Activated naive CD4-positive, alpha-beta T cell treated with anti-CD3 and anti-CD28 coated beads for 36 hours (primary cell): ENCODE data around the gene NEURL1. TPM values are rescaled to one million over a fixed set of nuclear protein-coding genes. Genes with fewer than 3 reads are reported as not detected.
"Not testable (repeated sequence)": the region's sequence is repeated elsewhere in the genome, so short reads cannot be mapped to it uniquely, and the experiment has no call there.

Source experiments
- CTCF ChIA-PET: fragments of 350-600 bp; sonication (Branson Sonifier 250); formaldehyde crosslinking; loops from one replicate; lab custom pipeline; 2021; ENCODE audit warnings: antibody characterized with exemption; lab: Charles Lee
- DNase-seq: peaks from one replicate; pipeline ENCODE4 v3.0.0-alpha.2; 2020
- H3K27ac Mint-ChIP-seq: one replicate; pipeline ENCODE4 v1.8.0; 2021; ENCODE audit warnings: mild to moderate bottlenecking, mixed read lengths
- H3K27me3 Mint-ChIP-seq: one replicate; pipeline ENCODE4 v1.8.0; 2021; ENCODE audit warnings: low read depth, mixed read lengths
- H3K36me3 Mint-ChIP-seq: one replicate; pipeline ENCODE4 v1.8.0; 2021; ENCODE audit warnings: low read depth, mixed read lengths
- H3K4me1 Mint-ChIP-seq: one replicate; pipeline ENCODE4 v1.8.0; 2021; ENCODE audit warnings: low read depth, mixed read lengths
- H3K4me3 Mint-ChIP-seq: one replicate; pipeline ENCODE4 v1.8.0; 2021; ENCODE audit warnings: mild to moderate bottlenecking, moderate library complexity, mixed read lengths
- H3K9me3 Mint-ChIP-seq: one replicate; pipeline ENCODE4 v1.8.0; 2021; ENCODE audit warnings: mixed read lengths
- intact Hi-C: fragments of 100-400 bp; cut with micrococcal nuclease; formaldehyde crosslinking; loops from one replicate; pipeline ENCODE4 v1.15.1; 2023
- total RNA-seq, 2 experiments: library from RNA; stranded (reverse); gene quantifications; one replicate each; pipeline ENCODE4 v1.2.3, GENCODE V29; 2021

Gene NEURL1
- total RNA-seq, 2 experiments from 2014 or later: 1.3 to 1.6 TPM

DNA sequence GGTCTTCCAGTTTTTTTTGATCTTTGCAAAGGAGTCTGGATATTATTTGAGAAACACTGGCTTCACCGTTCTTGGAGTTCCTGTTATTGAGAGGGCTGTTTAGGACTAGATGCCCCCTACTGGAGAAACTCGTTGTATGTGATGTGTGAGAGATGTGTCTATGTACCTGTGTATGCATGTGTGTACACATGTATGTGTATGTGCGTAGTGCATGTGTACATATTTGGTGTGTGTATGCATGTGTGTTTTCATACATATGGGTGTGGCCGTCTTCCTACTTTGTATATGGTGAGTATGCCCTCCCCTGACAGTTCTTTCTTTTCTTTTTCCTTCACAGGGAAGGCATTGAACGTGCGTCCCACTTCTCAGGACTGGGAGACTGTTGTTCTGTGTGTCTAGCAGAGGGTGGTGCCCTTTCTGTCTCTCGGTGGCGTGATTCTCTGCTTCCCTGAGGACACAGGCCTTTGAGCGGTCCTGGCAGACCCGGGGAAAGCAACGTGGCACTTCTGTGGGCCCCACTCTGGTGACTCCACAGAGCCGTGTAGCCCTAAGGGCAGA, 11.5 kb upstream of the NEURL1 start:
- H3K36me3 Mint-ChIP-seq: no peaks in the 10 kb centered on the region
- H3K4me1 Mint-ChIP-seq: no peaks in the 10 kb centered on the region
- CTCF ChIA-PET: interaction anchor here (0.8 to 1.9 kb wide), 4 partner anchors 11 to 80 kb away, joined by 4 to 10 read pairs (median 4); no protein-coding TSS in a partner anchor
- H3K9me3 Mint-ChIP-seq: no peaks in the 10 kb centered on the region
- no peaks in the 10 kb centered on the region for H3K27me3 Mint-ChIP-seq
- H3K4me3 Mint-ChIP-seq: no peak overlapping the region
- no peak overlapping the region for H3K27ac Mint-ChIP-seq
- peak; percentile 41 for DNase-seq
- intact Hi-C loops: loop anchor here (1.0 to 10.0 kb wide), 4 partner anchors 30 to 647 kb away; partner anchors contain the start of genes CALHM2, CYP17A1 and RPEL1

DNA sequence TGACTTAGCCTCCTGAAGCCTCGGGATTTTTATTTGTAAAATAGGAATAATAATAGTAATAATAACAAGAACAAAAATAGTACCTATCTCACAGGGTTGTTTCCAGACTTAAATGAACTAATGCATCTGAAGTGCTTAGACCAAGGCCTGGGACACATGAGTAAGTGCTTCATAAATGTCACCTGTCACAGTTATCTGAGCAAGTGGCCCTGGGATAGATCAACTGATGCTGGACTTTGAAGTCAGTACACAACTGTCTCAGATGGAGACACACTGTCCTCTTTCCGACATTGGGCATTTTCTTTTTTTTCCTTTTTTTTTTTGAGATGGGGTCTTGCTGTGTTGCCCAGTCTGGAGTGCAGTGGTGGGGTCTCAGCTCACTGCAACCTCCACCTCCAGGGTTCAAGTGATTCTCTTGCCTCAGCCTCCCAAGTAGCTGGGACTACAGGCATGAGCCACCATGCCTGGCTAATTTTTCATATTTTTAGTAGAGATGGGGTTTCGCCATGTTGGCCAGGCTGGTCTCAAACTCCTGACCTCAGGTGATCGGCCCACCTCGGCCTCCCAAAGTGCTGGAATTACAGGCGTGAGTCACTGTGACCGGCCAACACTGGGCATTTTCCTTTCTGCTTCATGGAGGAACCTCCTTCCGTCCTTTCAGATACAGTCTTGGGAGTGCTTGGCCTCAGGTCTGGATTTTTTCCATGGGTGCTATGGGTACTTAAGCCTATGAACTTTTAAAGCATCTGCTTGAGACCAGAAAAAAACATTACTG, 6.7 kb upstream of the NEURL1 start:
- H3K9me3 Mint-ChIP-seq, DNase-seq, H3K4me3 Mint-ChIP-seq, H3K27me3 Mint-ChIP-seq, H3K36me3 Mint-ChIP-seq, H3K4me1 Mint-ChIP-seq, H3K27ac Mint-ChIP-seq: not testable (repeated sequence)
- CTCF ChIA-PET: interaction anchor here (1.0 to 2.5 kb wide), 7 partner anchors 12 to 153 kb away, joined by 3 to 15 read pairs (median 6); no protein-coding TSS in a partner anchor
- intact Hi-C loops: loop anchor here (10.0 kb wide), 2 partner anchors 242 to 652 kb away; partner anchors contain the start of genes CYP17A1 and RPEL1

DNA sequence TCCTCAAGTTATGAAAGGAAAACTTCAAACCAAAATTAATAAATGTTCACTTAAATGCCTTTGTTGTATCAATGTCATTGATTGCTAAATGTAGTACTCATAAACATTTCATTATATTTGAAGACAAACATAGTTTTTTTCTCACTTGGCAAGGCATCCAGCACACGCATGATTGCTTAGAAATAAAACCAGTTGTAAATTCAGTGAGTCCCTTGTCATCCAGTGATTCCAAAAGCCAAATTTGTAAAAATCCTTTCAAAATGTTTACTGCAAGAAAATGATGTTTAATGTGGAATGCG, 6.1 kb upstream of the NEURL1 start:
- no peaks in the 10 kb centered on the region for H3K9me3 Mint-ChIP-seq
- no peak for DNase-seq
- H3K36me3 Mint-ChIP-seq: no peaks in the 10 kb centered on the region
- H3K4me3 Mint-ChIP-seq: no peak overlapping the region
- no peak overlapping the region for H3K27ac Mint-ChIP-seq
- CTCF ChIA-PET: interaction anchor here (0.6 to 2.0 kb wide), 2 partner anchors 10 to 154 kb away, joined by 3 to 6 read pairs; no protein-coding TSS in a partner anchor
- H3K27me3 Mint-ChIP-seq: peaks cover 5% of the 10 kb centered on the region
- peaks cover 9% of the 10 kb centered on the region for H3K4me1 Mint-ChIP-seq
- intact Hi-C loops: loop anchor here (10.0 kb wide), 2 partner anchors 243 to 653 kb away; partner anchors contain the start of genes CYP17A1 and RPEL1

DNA sequence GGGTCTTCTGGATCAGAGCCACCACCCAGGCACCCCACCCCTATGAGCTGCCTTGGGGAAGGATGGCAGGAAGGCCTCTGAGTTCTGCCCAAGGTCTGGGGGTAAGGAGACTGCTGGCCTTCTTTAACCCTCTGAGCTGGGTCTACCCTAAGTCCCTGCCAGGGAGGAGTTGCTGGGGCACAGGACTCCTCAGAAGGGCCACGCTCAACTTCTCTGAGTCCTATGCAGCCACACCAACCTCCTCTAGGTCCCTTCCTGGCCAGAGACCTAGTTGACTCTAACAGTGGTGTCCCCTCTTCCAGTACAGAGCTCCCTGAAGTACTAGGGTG, 2.6 kb upstream of the NEURL1 start:
- H3K27ac Mint-ChIP-seq: no peak overlapping the region
- no peaks in the 10 kb centered on the region for H3K9me3 Mint-ChIP-seq
- peaks cover 34% of the 10 kb centered on the region for H3K27me3 Mint-ChIP-seq
- no peak for DNase-seq
- H3K4me1 Mint-ChIP-seq: peaks cover 16% of the 10 kb centered on the region
- CTCF ChIA-PET: interaction anchor here (0.5 to 1.5 kb wide), 4 partner anchors 10 to 442 kb away, joined by 3 to 7 read pairs (median 4); no protein-coding TSS in a partner anchor
- no peaks in the 10 kb centered on the region for H3K36me3 Mint-ChIP-seq
- intact Hi-C loops: loop anchor here (5.0 kb wide), 1 partner anchor 101 kb away; no protein-coding TSS in a partner anchor
- H3K4me3 Mint-ChIP-seq: no peak overlapping the region

DNA sequence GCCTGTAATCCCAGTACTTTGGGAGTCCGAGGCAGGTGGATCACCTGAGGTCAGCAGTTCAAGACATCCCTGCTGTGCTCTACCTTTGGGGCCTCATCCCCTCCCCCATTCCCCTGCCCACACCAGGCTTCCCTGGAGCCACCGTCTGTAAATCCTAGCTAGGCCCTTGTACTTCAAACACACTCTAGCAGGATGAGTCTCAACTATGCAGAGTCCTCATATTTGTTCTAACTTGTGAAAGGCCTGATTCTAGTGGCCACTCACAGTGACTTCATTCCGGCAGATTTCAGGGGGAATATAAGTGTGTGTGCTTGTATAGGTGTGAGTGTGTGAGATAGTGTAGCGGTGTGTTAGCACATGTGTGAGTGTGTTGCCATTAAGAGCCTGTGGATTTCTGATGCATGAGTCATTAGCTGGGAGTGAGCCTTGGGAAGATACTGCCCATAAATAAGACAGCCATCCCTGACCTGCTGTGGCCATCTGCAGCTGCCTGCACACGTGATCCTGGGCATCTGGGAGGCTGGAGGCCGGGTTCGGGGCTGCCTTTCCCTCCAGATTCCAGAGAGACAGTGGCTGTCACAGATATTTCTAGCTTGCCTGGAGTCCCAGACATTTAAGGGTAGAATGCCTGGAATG, 1.7 kb upstream of the NEURL1 start:
- peaks cover 16% of the 10 kb centered on the region for H3K4me1 Mint-ChIP-seq
- CTCF ChIA-PET: interaction anchor here (1.5 kb wide), 3 partner anchors 9 to 101 kb away, joined by 7 to 10 read pairs (median 7); no protein-coding TSS in a partner anchor
- DNase-seq: no peak
- no peaks in the 10 kb centered on the region for H3K9me3 Mint-ChIP-seq
- intact Hi-C loops: loop anchor here (5.0 kb wide), 1 partner anchor 100 kb away; no protein-coding TSS in a partner anchor
- H3K4me3 Mint-ChIP-seq: no peak overlapping the region
- H3K36me3 Mint-ChIP-seq: no peaks in the 10 kb centered on the region
- peaks cover 35% of the 10 kb centered on the region for H3K27me3 Mint-ChIP-seq
- no peak overlapping the region for H3K27ac Mint-ChIP-seq

DNA sequence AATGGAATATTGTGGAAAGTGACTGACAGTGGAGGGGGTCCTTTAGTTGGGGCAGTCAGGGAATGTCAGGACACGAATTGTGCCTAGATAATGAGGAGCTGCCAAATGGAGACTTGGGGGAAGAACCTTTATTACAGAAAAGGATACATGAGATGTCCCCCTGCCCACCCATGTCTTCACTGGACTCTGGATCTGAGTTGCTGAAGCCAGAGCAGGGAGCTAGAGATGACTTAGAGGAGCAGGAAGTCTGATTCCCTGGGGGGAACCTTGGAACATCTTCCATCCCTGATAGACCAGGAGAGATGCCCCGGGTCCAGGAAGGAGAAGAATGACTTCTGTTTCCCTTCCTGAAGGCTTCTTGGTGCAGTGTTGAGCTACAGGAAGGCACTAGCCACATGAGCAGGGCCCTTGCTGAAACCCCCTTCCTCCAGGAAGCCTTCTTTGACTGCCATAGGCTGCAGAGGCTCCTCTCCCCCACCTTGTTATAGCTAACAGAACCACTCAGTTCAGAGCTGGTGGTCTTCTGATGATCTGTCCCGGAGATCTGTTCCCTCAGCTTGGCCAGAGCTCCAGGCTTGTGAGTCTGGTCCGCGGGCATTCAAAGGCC, 747 bp upstream of the NEURL1 start:
- Mint-ChIP-seq H3K4me3 (peak overlapping the region; percentile 74), H3K36me3 (no peaks in the 10 kb centered on the region), H3K27ac (no peak overlapping the region), H3K27me3 (peaks cover 42% of the 10 kb centered on the region), H3K4me1 (peaks cover 16% of the 10 kb centered on the region), H3K9me3 (no peaks in the 10 kb centered on the region)
- CTCF ChIA-PET: interaction anchor here (0.7 to 1.5 kb wide), 9 partner anchors 8 to 100 kb away, joined by 3 to 10 read pairs (median 3); no protein-coding TSS in a partner anchor
- intact Hi-C loops: loop anchor here (5.0 kb wide), 1 partner anchor 100 kb away; no protein-coding TSS in a partner anchor
- no peak for DNase-seq

DNA sequence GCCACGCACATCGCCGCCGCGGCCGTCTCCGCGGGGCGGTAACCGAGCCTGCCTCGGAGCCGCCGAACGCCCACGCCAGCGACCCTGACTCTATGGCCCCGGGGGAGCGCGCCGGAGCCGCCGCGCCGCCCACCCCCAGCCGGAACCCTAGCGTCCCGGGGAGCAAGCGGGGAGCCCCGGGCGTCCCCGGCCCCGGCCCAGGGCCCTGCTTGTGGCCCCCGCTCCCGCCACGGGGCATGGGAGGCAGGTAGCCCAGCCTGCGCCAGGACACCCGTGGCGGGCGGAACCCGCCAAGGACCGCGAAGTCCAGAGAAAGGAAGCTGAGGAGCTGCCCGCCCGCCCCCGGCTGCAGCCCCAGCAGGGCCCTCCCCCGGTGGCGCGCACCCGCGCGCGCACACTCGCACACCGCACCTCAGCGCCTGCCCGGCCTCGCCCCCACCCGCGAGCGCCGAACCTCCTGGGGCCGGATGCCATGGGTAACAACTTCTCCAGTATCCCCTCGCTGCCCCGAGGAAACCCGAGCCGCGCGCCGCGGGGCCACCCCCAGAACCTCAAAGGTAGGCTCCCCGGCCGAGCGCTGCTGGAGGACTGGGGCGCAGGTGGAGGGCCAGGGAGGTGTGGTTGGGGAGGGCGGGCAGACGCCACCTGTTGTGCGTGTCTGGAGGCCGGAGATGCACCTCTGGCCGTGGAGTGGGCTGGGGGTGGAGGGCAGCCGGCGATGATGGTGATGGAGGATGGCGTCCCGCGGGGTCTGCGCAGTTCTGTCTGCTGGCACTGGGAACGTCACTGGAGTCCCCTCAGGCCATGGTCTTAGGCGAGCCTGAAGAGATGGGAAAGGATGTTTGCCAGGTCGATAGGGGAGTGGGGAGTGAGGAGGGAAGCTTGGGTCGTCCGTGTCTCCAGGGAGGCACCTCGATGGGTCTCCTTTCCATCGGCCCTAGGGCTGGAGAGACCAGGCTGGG, 692 bp downstream of the NEURL1 start:
- Mint-ChIP-seq H3K27ac (no peak overlapping the region), H3K4me1 (peaks cover 16% of the 10 kb centered on the region), H3K36me3 (no peaks in the 10 kb centered on the region), H3K27me3 (peaks cover 49% of the 10 kb centered on the region), H3K4me3 (peak overlapping the region; percentile 58), H3K9me3 (no peaks in the 10 kb centered on the region)
- CTCF ChIA-PET: interaction anchor here (1.0 to 1.3 kb wide), 2 partner anchors 10 to 19 kb away, joined by 3 to 5 read pairs; no protein-coding TSS in a partner anchor
- intact Hi-C loops: loop anchor here (5.0 kb wide), 1 partner anchor 98 kb away; no protein-coding TSS in a partner anchor
- peak; percentile 50 for DNase-seq

DNA sequence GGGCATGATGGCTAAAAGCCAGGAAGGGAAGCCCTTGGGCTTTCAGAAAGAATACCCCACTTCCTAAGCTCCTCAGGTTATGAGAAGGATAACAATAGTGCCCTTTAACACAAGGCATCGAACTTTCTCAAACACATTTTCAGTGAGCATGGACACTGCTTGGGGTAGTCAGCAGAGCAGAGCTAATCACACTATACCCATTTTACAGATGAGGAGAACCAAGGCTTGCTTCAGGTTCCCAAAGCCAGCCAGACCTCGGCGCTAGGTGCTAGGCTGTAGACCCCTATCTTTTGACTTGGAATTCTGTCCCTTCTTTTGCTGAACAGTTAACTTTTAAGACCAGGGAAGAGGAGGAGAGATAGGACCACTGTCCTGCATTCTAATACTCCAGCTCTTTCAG, 1.8 kb downstream of the NEURL1 start:
- Mint-ChIP-seq H3K4me1 (peaks cover 13% of the 10 kb centered on the region), H3K27ac (no peak overlapping the region), H3K36me3 (no peaks in the 10 kb centered on the region), H3K27me3 (peaks cover 56% of the 10 kb centered on the region), H3K9me3 (no peaks in the 10 kb centered on the region), H3K4me3 (no peak overlapping the region)
- CTCF ChIA-PET: no interaction called here
- intact Hi-C loops: no loop called here
- DNase-seq: no peak

DNA sequence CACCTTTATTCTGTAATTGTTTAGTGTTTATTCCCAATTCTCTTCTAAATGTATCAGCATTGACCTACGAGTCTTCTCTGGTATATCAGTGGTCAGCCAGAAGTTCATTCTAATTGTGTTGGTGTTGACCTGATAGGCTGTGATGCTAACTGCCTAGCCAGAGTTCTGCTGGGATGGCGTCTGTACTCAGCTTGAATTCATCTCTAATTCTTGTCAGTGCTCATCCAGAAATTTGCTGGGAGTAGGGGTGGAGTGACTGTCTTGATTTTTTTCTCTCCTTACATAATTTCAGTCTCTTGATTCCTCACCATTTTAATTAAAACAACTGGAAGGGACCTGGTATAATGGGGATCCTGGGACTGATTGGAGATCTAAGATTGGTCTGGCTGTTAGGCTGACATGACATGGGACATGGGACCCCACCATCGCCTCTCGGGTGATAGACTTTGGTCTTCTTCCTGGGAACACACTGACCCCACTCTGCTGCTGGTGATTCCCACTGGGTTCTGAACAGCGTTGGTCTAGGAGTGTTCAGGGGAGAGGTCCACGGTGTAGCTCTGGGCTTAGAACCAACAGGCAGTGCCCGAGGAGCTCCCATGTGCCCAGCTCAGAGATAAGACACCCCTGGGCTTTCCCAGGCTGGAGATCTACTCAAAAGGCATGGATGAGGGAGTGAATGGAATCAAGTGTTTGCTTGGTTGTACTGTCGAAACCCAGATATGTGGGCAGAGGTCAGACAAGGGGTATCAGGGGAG, 3.8 kb downstream of the NEURL1 start:
- no peaks in the 10 kb centered on the region for H3K9me3 Mint-ChIP-seq
- CTCF ChIA-PET: no interaction called here
- no peak overlapping the region for H3K4me3 Mint-ChIP-seq
- H3K36me3 Mint-ChIP-seq: no peaks in the 10 kb centered on the region
- no peak for DNase-seq
- no peak overlapping the region for H3K27ac Mint-ChIP-seq
- H3K27me3 Mint-ChIP-seq: peaks cover 59% of the 10 kb centered on the region
- H3K4me1 Mint-ChIP-seq: peaks cover 14% of the 10 kb centered on the region
- intact Hi-C loops: no loop called here

DNA sequence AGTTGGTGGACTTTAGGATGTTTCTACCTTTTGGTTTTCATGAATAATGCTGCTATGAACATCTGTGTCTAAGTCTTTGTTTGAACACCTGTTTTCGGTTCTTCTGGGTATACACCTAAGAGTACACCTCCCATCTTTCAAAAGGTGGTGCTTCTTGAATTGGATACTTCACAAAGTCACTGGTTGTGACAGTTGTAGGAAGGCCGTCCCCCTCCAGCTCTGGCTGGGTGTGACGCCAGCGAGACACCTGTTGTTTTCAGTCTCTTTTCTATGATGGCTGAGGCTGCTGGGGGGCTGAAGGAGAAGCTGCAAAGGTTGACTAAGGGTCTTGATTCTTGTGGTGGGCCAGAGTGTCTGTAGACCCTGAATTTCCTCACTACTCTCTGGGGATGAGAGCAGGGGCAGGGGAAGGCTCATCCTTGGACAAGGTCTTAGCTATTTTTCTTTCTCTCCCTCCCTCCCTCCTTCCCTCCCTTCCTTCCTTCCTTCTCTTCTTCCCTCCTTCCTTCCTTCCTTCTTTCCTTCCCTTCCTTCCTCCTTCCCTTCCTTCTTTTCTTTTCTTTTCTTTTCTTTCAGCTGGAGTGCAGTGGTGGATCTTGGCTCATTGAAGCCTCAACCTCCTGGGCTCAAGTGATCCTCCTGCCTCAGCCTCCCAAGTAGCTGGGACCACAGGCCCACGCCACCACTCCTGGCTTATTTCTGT, 5.6 kb downstream of the NEURL1 start:
- intact Hi-C loops: no loop called here
- Mint-ChIP-seq H3K4me1 (peaks cover 13% of the 10 kb centered on the region), H3K9me3 (no peaks in the 10 kb centered on the region), H3K27ac (peak overlapping the region; percentile 38), H3K36me3 (no peaks in the 10 kb centered on the region), H3K4me3 (no peak overlapping the region), H3K27me3 (peaks cover 49% of the 10 kb centered on the region)
- DNase-seq: no peak
- CTCF ChIA-PET: interaction anchor here (0.6 to 1.2 kb wide), 2 partner anchors 14 to 83 kb away, joined by 3 to 5 read pairs; no protein-coding TSS in a partner anchor
